MM.1S (cell line): Measurements from ENCODE around the gene HYCC2.
"Not testable (repeated sequence)": the region's sequence is repeated elsewhere in the genome, so short reads cannot be mapped to it uniquely, and the experiment has no call there.

ENCODE experiments used
- DNase-seq: peaks from one replicate; pipeline ENCODE4 v3.0.0-alpha.2; 2015
- H2AFZ ChIP-seq: fragments of 300-600 bp; sonication (generic); 2 replicates; pipeline ENCODE4 v1.6.0; 2016; ENCODE audit warnings: antibody characterized with exemption, low read length
- H3F3A ChIP-seq: fragments of 300-600 bp; sonication (generic); 2 replicates; pipeline ENCODE4 v1.6.1; 2016; ENCODE audit warnings: mild to moderate bottlenecking, antibody characterized with exemption, low read length, moderate library complexity, mixed read lengths; ENCODE audit not compliant: insufficient read depth
- H3K27ac ChIP-seq: fragments of 300-600 bp; sonication (generic); 2 replicates; pipeline ENCODE4 v1.5.1; 2016; ENCODE audit warnings: mild to moderate bottlenecking, low read length
- H3K27me3 ChIP-seq: fragments of 300-600 bp; sonication (generic); replicated peaks from 2 replicates; pipeline ENCODE4 v1.6.0; 2016; ENCODE audit warnings: low read length; ENCODE audit not compliant: insufficient read depth
- H3K36me3 ChIP-seq: fragments of 300-600 bp; sonication (generic); replicated peaks from 2 replicates; pipeline ENCODE4 v1.6.1; 2016; ENCODE audit warnings: mild to moderate bottlenecking, low read length, mixed read lengths; ENCODE audit not compliant: insufficient read depth
- H3K4me1 ChIP-seq: fragments of 300-600 bp; sonication (generic); 2 replicates; pipeline ENCODE4 v1.6.1; 2016; ENCODE audit warnings: low read length, mixed read lengths
- H3K4me2 ChIP-seq: fragments of 300-600 bp; sonication (generic); 2 replicates; pipeline ENCODE4 v1.6.0; 2016; ENCODE audit warnings: low read depth, low read length
- H3K4me3 ChIP-seq: fragments of 300-600 bp; sonication (generic); 2 replicates; pipeline ENCODE4 v1.5.1; 2016; ENCODE audit warnings: low read length, mixed read lengths
- H3K79me2 ChIP-seq: fragments of 300-600 bp; sonication (generic); 2 replicates; pipeline ENCODE4 v1.6.1; 2016; ENCODE audit warnings: mixed run types, low read length, mixed read lengths
- H3K9ac ChIP-seq: fragments of 300-600 bp; sonication (generic); 2 replicates; pipeline ENCODE4 v1.6.1; 2016; ENCODE audit warnings: low read length, mixed read lengths
- H3K9me2 ChIP-seq: fragments of 300-600 bp; sonication (generic); replicated peaks from 2 replicates; pipeline ENCODE4 v1.6.1; 2016; ENCODE audit warnings: mild to moderate bottlenecking, low read length, mixed read lengths; ENCODE audit not compliant: insufficient read depth
- H3K9me3 ChIP-seq: fragments of 300-600 bp; sonication (generic); replicated peaks from 2 replicates; pipeline ENCODE4 v1.6.1; 2016; ENCODE audit warnings: mild to moderate bottlenecking, low read length, mixed read lengths; ENCODE audit not compliant: insufficient read depth
- H4K20me1 ChIP-seq: fragments of 300-600 bp; sonication (generic); 2 replicates; pipeline ENCODE4 v1.6.1; 2016; ENCODE audit warnings: mild to moderate bottlenecking, low read length, moderate library complexity, mixed read lengths; ENCODE audit not compliant: insufficient read depth
- CTCF ChIP-seq: fragments of 300-600 bp; sonication (generic); IDR thresholded peaks from 2 replicates; pipeline ENCODE4 v1.5.1; 2016; ENCODE audit warnings: antibody characterized with exemption, low read length, mixed read lengths
- EZH2 ChIP-seq: fragments of 300-600 bp; sonication (generic); optimal IDR thresholded peaks from 2 replicates; pipeline ENCODE3; 2017; ENCODE audit warnings: low read depth, mild to moderate bottlenecking, antibody characterized with exemption, low read length, mixed read lengths
- EZH2phosphoT487 ChIP-seq: fragments of 300-600 bp; sonication (generic); IDR thresholded peaks from 2 replicates; pipeline ENCODE4 v1.6.1; 2018; ENCODE audit warnings: antibody characterized with exemption, low read length

Gene HYCC2

GRCh38 chr2:201071479-201072200 is at the start of gene HYCC2, which contains the start of gene NDUFB3:
Gene HYCC2, minus strand, starts transcription at chr2:201071671. Its CDS starts 47,662 bp downstream, at chr2:201024009.
Gene NDUFB3, plus strand, starts transcription at chr2:201072001. Its CDS starts 6,882 bp downstream, at chr2:201078883.
- Histone ChIP-seq H3F3A (peaks cover 3% of the 10 kb centered on the region; the same call in 1 of the 2 replicates), H2AFZ (peak within 1 kb of the TSS; percentile 75), H4K20me1 (0 out of 2 replicates have a peak, but pooled peaks cover 3% of the 10 kb centered on the region), H3K27me3 (no peaks in the 10 kb centered on the region), H3K9me3 (no peaks in the 10 kb centered on the region), H3K79me2 (peaks cover 91% of the 10 kb centered on the region), H3K9ac (peak within 1 kb of the TSS; percentile 80), H3K9me2 (no peaks in the 10 kb centered on the region), H3K4me2 (peak within 1 kb of the TSS; percentile 90), H3K4me3 (peak within 1 kb of the TSS; percentile 95), H3K36me3 (peaks cover 2% of the 10 kb centered on the region; the same call in 1 of the 2 replicates), H3K4me1 (peaks cover 19% of the 10 kb centered on the region), H3K27ac (peak within 1 kb of the TSS; percentile 52)
- no peak for TF ChIP-seq EZH2phosphoT487
- TF ChIP-seq CTCF = peak; percentile 41
- no peak for TF ChIP-seq EZH2
- DNase-seq = peak; percentile 96

- peaks cover 93% of the 10 kb centered on the region for H3F3A ChIP-seq
- H3K9me2 ChIP-seq = no peaks in the 10 kb centered on the region
- no peaks in the 10 kb centered on the region for H3K36me3 ChIP-seq
- peak overlapping the region; percentile 97 for H3K9ac ChIP-seq
- TF ChIP-seq EZH2phosphoT487 = no peak
- TF ChIP-seq EZH2 = no peak
- TF ChIP-seq CTCF = no peak
- peak overlapping the region; percentile 85 for H3K4me3 ChIP-seq
- no peaks in the 10 kb centered on the region for H3K27me3 ChIP-seq
- H3K9me3 ChIP-seq = no peaks in the 10 kb centered on the region
- peaks cover 41% of the 10 kb centered on the region for H3K4me1 ChIP-seq
- DNase-seq = peak; percentile 63
- peak overlapping the region; percentile 73 for H3K4me2 ChIP-seq
- H3K79me2 ChIP-seq = peaks cover 62% of the 10 kb centered on the region
- H2AFZ ChIP-seq = no peak overlapping the region
- H4K20me1 ChIP-seq = no peaks in the 10 kb centered on the region
- peak overlapping the region; percentile 96 for H3K27ac ChIP-seq
Observed at GRCh38 chr2:201118961-201119854, 47.7 kb upstream of the HYCC2 start.

GRCh38 chr2:201118121-201118960 is 46.9 kb upstream of the HYCC2 start:
- Histone ChIP-seq H3K4me2 (peak overlapping the region; percentile 73), H3K79me2 (peaks cover 62% of the 10 kb centered on the region), H3K9ac (peak overlapping the region; percentile 97), H3K27me3 (no peaks in the 10 kb centered on the region), H4K20me1 (no peaks in the 10 kb centered on the region), H2AFZ (peak overlapping the region; percentile 13; the same call in 1 of the 2 replicates), H3K27ac (peak overlapping the region; percentile 96), H3K9me3 (no peaks in the 10 kb centered on the region), H3F3A (peaks cover 84% of the 10 kb centered on the region), H3K4me3 (peak overlapping the region; percentile 85), H3K4me1 (peaks cover 35% of the 10 kb centered on the region), H3K36me3 (no peaks in the 10 kb centered on the region), H3K9me2 (no peaks in the 10 kb centered on the region)
- DNase-seq = peak; percentile 93
- no peak for TF ChIP-seq EZH2
- no peak for TF ChIP-seq EZH2phosphoT487
- TF ChIP-seq CTCF = peak; percentile 65

- H3K27me3 ChIP-seq, H3K9me2 ChIP-seq, DNase-seq, H4K20me1 ChIP-seq, H3K36me3 ChIP-seq, H3K9me3 ChIP-seq: not testable (repeated sequence)
- Histone ChIP-seq H3K4me1 (peaks cover 29% of the 10 kb centered on the region), H3K4me2 (peak overlapping the region; percentile 73), H3K9ac (peak overlapping the region; percentile 97), H3K79me2 (peaks cover 57% of the 10 kb centered on the region), H3F3A (peaks cover 78% of the 10 kb centered on the region), H2AFZ (peak overlapping the region; percentile 13; the same call in 1 of the 2 replicates), H3K27ac (peak overlapping the region; percentile 96), H3K4me3 (peak overlapping the region; percentile 85)
Observed at GRCh38 chr2:201117735-201118094, 46.2 kb upstream of the HYCC2 start.
